PFSK-1 (cell line): Measurements from ENCODE around the gene SNX9.

ENCODE experiments used
- FOXP2 ChIP-seq: optimal IDR thresholded peaks from 2 replicates; pipeline ENCODE3; 2011; ENCODE audit warnings: borderline replicate concordance, control low read depth, inconsistent platforms; ENCODE audit not compliant: insufficient read depth; ENCODE audit errors: extremely low read length, extremely low read depth
- POLR2AphosphoS5 ChIP-seq: IDR thresholded peaks from 2 replicates; pipeline ENCODE4 v1.6.1; 2012; ENCODE audit warnings: low read depth, mild to moderate bottlenecking, control low read depth, low read length, moderate library complexity
- SIN3A ChIP-seq: IDR thresholded peaks from 2 replicates; pipeline ENCODE4 v1.6.1; 2012; ENCODE audit warnings: mild to moderate bottlenecking, low read length, moderate library complexity, borderline replicate concordance; ENCODE audit not compliant: insufficient read depth
- TAF1 ChIP-seq: IDR thresholded peaks from 2 replicates; pipeline ENCODE4 v1.6.1; 2012; ENCODE audit warnings: low read length, control low read depth, borderline replicate concordance; ENCODE audit not compliant: insufficient read depth
- TF ChIP-seq, protein P1 (sequence below), 2 experiments: IDR thresholded peaks; 2 replicates each; pipeline versions ENCODE4 v1.6.1 to v1.8.0; 2011 to 2012; ENCODE audit warnings: low read depth in 2 of 2, low read length in 2 of 2, control low read depth in 1 of 2, inconsistent platforms in 1 of 2, mild to moderate bottlenecking in 1 of 2, moderate library complexity in 1 of 2; ENCODE audit not compliant: insufficient read depth in 1 of 2

DNA sequence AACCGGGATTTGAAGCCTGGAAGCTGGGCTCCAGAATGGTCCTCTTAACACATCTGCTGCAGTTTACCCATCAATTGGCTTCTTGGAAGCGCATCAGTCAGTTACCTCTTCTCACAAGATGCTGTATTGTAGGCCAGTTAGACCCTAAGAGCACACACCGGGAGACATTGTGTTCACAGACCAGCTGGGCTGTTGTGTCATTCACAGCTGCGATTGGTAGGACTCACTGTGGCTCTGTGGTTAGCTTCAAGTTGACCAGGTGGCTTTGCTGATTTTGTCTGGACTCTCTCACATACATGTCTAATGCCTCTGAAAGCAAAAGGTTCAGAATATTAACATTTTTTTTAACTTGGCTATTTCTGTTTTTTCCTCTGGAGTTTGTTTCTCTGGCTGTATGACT lies 64.8 kb downstream of the SNX9 start:
- TF ChIP-seq FOXP2: no peak
- TF ChIP-seq TAF1: no peak
- no peak for TF ChIP-seq SIN3A
- TF ChIP-seq, protein P1, sequence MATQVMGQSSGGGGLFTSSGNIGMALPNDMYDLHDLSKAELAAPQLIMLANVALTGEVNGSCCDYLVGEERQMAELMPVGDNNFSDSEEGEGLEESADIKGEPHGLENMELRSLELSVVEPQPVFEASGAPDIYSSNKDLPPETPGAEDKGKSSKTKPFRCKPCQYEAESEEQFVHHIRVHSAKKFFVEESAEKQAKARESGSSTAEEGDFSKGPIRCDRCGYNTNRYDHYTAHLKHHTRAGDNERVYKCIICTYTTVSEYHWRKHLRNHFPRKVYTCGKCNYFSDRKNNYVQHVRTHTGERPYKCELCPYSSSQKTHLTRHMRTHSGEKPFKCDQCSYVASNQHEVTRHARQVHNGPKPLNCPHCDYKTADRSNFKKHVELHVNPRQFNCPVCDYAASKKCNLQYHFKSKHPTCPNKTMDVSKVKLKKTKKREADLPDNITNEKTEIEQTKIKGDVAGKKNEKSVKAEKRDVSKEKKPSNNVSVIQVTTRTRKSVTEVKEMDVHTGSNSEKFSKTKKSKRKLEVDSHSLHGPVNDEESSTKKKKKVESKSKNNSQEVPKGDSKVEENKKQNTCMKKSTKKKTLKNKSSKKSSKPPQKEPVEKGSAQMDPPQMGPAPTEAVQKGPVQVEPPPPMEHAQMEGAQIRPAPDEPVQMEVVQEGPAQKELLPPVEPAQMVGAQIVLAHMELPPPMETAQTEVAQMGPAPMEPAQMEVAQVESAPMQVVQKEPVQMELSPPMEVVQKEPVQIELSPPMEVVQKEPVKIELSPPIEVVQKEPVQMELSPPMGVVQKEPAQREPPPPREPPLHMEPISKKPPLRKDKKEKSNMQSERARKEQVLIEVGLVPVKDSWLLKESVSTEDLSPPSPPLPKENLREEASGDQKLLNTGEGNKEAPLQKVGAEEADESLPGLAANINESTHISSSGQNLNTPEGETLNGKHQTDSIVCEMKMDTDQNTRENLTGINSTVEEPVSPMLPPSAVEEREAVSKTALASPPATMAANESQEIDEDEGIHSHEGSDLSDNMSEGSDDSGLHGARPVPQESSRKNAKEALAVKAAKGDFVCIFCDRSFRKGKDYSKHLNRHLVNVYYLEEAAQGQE (IDR thresholded peaks at IDR 0.05; ENCODE audit: insufficient read depth in 1 of 2, low read depth in 2 of 2, low read length in 2 of 2): no peak
- no peak for TF ChIP-seq POLR2AphosphoS5
